AG04449 (cell line): ENCODE results near the gene CEP78.

Experiments used
- CTCF ChIA-PET: fragments of 350-600 bp; formaldehyde crosslinking; extraction: SDS; loops from one replicate; lab custom pipeline; 2021; ENCODE audit warnings: antibody characterized with exemption; lab: Yijun Ruan, JAX
- POLR2A ChIA-PET: fragments of 400-600, 350-600 bp; formaldehyde crosslinking; extraction: SDS; loops from one replicate; lab custom pipeline; 2020; ENCODE audit warnings: antibody characterized with exemption, inconsistent platforms; lab: Yijun Ruan, JAX
- DNase-seq: peaks from one replicate; pipeline ENCODE4 v3.0.0-alpha.2; 2010; ENCODE audit warnings: low read depth, low spot score
- H3K4me3 ChIP-seq: 2 replicates; pipeline ENCODE4 v1.5.1; 2011; ENCODE audit warnings: low read depth, mild to moderate bottlenecking, control low read depth, low read length
- CTCF ChIP-seq: IDR thresholded peaks from one replicate; pipeline ENCODE4 v1.5.1; 2011; ENCODE audit warnings: mild to moderate bottlenecking, moderate library complexity, low read length, control low read depth, inconsistent platforms; ENCODE audit not compliant: insufficient read depth; ENCODE audit errors: missing control alignments

Gene CEP78

GRCh38 chr9:78286125-78286524 is 50.2 kb downstream of the CEP78 start:
- no peak for TF ChIP-seq CTCF
- H3K4me3 ChIP-seq, result no peak overlapping the region
- ChIA-PET POLR2A (no interaction called here), CTCF (no interaction called here)
- no peak for DNase-seq

- ChIA-PET POLR2A (no interaction called here), CTCF (interaction anchor here (1.0 kb wide), 1 partner anchor 11 kb away, joined by 3 read pairs; no protein-coding TSS in a partner anchor)
- TF ChIP-seq CTCF, result no peak
- no peak overlapping the region for H3K4me3 ChIP-seq
- DNase-seq, result no peak
These were observed 51.1 kb downstream of the CEP78 start for GRCh38 chr9:78286946-78287388.

GRCh38 chr9:78288214-78288892 is 52.5 kb downstream of the CEP78 start:
- no peak for TF ChIP-seq CTCF
- CTCF ChIA-PET, result no interaction called here
- no peak for DNase-seq
- no peak overlapping the region for H3K4me3 ChIP-seq
- POLR2A ChIA-PET, result no interaction called here

- H3K4me3 ChIP-seq, result no peak overlapping the region
- TF ChIP-seq CTCF, result no peak
- ChIA-PET POLR2A (no interaction called here), CTCF (no interaction called here)
- DNase-seq, result no peak
These were observed 53.6 kb downstream of the CEP78 start for GRCh38 chr9:78289474-78289873.

- no peak for TF ChIP-seq CTCF
- ChIA-PET CTCF (interaction anchor here (1.3 kb wide), 1 partner anchor 17 kb away, joined by 4 read pairs; no protein-coding TSS in a partner anchor), POLR2A (no interaction called here)
- no peak for DNase-seq
- no peak overlapping the region for H3K4me3 ChIP-seq
These were observed 55.5 kb downstream of the CEP78 start for GRCh38 chr9:78291240-78291925.

- DNase-seq, result no peak
- no peak for TF ChIP-seq CTCF
- no peak overlapping the region for H3K4me3 ChIP-seq
- POLR2A ChIA-PET, result no interaction called here
- CTCF ChIA-PET, result interaction anchor here (1.3 kb wide), 1 partner anchor 18 kb away, joined by 4 read pairs; no protein-coding TSS in a partner anchor
These were observed 56.2 kb downstream of the CEP78 start for GRCh38 chr9:78292026-78292425.
